OCI-LY1 (cell line): ENCODE results near the gene DCAF8L1.
"Not testable (repeated sequence)": the region's sequence is repeated elsewhere in the genome, so short reads cannot be mapped to it uniquely, and the experiment has no call there.

Source experiments
- H2AFZ ChIP-seq: fragments of 200-600 bp; sonication (generic), shearing (Covaris generic); 2 replicates; pipeline ENCODE4 v1.6.0; 2014; ENCODE audit warnings: antibody characterized with exemption, mild to moderate bottlenecking, low read length
- H3F3A ChIP-seq: fragments of 200-600 bp; sonication (generic), shearing (Covaris generic); 2 replicates; pipeline ENCODE4 v1.6.0; 2014; ENCODE audit warnings: mild to moderate bottlenecking, antibody characterized with exemption, low read length, moderate library complexity; ENCODE audit not compliant: insufficient read depth
- H3K27ac ChIP-seq: fragments of 200-600 bp; sonication (generic); 2 replicates; pipeline ENCODE4 v1.5.1; 2014; ENCODE audit warnings: low read length, mixed run types, mild to moderate bottlenecking, low read depth; ENCODE audit not compliant: poor library complexity, severe bottlenecking
- H3K27me3 ChIP-seq: fragments of 200-600 bp; sonication (generic); 2 replicates; pipeline ENCODE4 v1.6.0; 2014; ENCODE audit warnings: antibody characterized with exemption, mild to moderate bottlenecking, low read length, moderate library complexity; ENCODE audit not compliant: insufficient read depth
- H3K36me3 ChIP-seq: fragments of 200-600 bp; sonication (generic); 2 replicates; pipeline ENCODE4 v1.6.1; 2014; ENCODE audit warnings: mild to moderate bottlenecking, antibody characterized with exemption, low read length, moderate library complexity, mixed read lengths; ENCODE audit not compliant: insufficient read depth
- H3K4me1 ChIP-seq: fragments of 200-600 bp; sonication (generic); 2 replicates; pipeline ENCODE4 v1.5.1; 2014; ENCODE audit warnings: mild to moderate bottlenecking, low read length, moderate library complexity; ENCODE audit not compliant: insufficient read depth, severe bottlenecking
- H3K4me2 ChIP-seq: fragments of 200-600 bp; sonication (generic), shearing (Covaris generic); 2 replicates; pipeline ENCODE4 v1.6.1; 2014; ENCODE audit warnings: low read length
- H3K4me3 ChIP-seq: fragments of 200-600 bp; sonication (generic); 2 replicates; pipeline ENCODE4 v1.5.1; 2014; ENCODE audit warnings: low read length, low read depth, mild to moderate bottlenecking, mixed read lengths; ENCODE audit not compliant: poor library complexity, severe bottlenecking
- H3K79me2 ChIP-seq: fragments of 200-600 bp; shearing (Covaris generic); 2 replicates; pipeline ENCODE4 v1.6.1; 2016; ENCODE audit warnings: mixed run types, low read length, mixed read lengths; ENCODE audit not compliant: insufficient read depth
- H3K9ac ChIP-seq: fragments of 200-600 bp; sonication (generic), shearing (Covaris generic); 2 replicates; pipeline ENCODE4 v1.6.1; 2014; ENCODE audit warnings: mild to moderate bottlenecking, low read length, mixed read lengths
- H3K9me2 ChIP-seq: fragments of 200-600 bp; sonication (generic), shearing (Covaris generic); 2 replicates; pipeline ENCODE4 v1.6.1; 2014; ENCODE audit warnings: low read depth, mild to moderate bottlenecking, low read length, mixed read lengths
- H3K9me3 ChIP-seq: fragments of 200-600 bp; shearing (Covaris generic); 2 replicates; pipeline ENCODE4 v1.6.1; 2014; ENCODE audit warnings: low read length, mixed read lengths
- H4K20me1 ChIP-seq: fragments of 200-600 bp; sonication (generic), shearing (Covaris generic); 2 replicates; pipeline ENCODE4 v1.6.0; 2016; ENCODE audit warnings: mild to moderate bottlenecking, low read length; ENCODE audit not compliant: insufficient read depth
- CTCF ChIP-seq: fragments of 200-600 bp; sonication (generic), shearing (Covaris generic); IDR thresholded peaks from 2 replicates; pipeline ENCODE4 v1.5.1; 2017; ENCODE audit warnings: mild to moderate bottlenecking, antibody characterized with exemption, low read length, moderate library complexity, mixed read lengths
- EZH2 ChIP-seq: fragments of 200-600 bp; sonication (generic), shearing (Covaris generic); IDR thresholded peaks from 2 replicates; pipeline ENCODE4 v1.8.0; 2017; ENCODE audit warnings: borderline replicate concordance, mixed run types, mild to moderate bottlenecking, antibody characterized with exemption, low read length, moderate library complexity, mixed read lengths

DCAF8L1 gene

GRCh38 chrX:27966955-27967354 is 14.3 kb downstream of the DCAF8L1 start:
- H3K27ac ChIP-seq: no peak overlapping the region

GRCh38 chrX:27966492-27966891 is 14.8 kb downstream of the DCAF8L1 start:
- Histone ChIP-seq H4K20me1 (no peaks in the 10 kb centered on the region), H3K4me2 (no peak overlapping the region), H3F3A (no peaks in the 10 kb centered on the region), H3K79me2 (no peaks in the 10 kb centered on the region), H3K4me1 (no peaks in the 10 kb centered on the region), H3K36me3 (no peaks in the 10 kb centered on the region), H3K9ac (no peak overlapping the region), H3K9me2 (no peaks in the 10 kb centered on the region), H3K27ac (no peak overlapping the region), H2AFZ (no peak overlapping the region), H3K27me3 (no peaks in the 10 kb centered on the region), H3K9me3 (no peaks in the 10 kb centered on the region), H3K4me3 (no peak overlapping the region)
- TF ChIP-seq EZH2: no peak

More at GRCh38 chrX:27966955-27967354, 14.3 kb downstream of the DCAF8L1 start:
- no peaks in the 10 kb centered on the region for H3K9me2 ChIP-seq
- H3K36me3 ChIP-seq: no peaks in the 10 kb centered on the region
- no peaks in the 10 kb centered on the region for H3F3A ChIP-seq
- H3K9ac ChIP-seq: no peak overlapping the region
- H4K20me1 ChIP-seq: no peaks in the 10 kb centered on the region
- no peak overlapping the region for H2AFZ ChIP-seq
- no peaks in the 10 kb centered on the region for H3K9me3 ChIP-seq
- H3K4me3 ChIP-seq: no peak overlapping the region
- no peaks in the 10 kb centered on the region for H3K79me2 ChIP-seq
- no peaks in the 10 kb centered on the region for H3K27me3 ChIP-seq
- no peak for TF ChIP-seq EZH2
- no peak for TF ChIP-seq CTCF
- H3K4me2 ChIP-seq: no peak overlapping the region
- H3K4me1 ChIP-seq: no peaks in the 10 kb centered on the region

GRCh38 chrX:27965348-27965747 is 15.9 kb downstream of the DCAF8L1 start:
- not testable (repeated sequence) for H4K20me1 ChIP-seq, H3K4me1 ChIP-seq, H3K9ac ChIP-seq, H3K9me2 ChIP-seq, H3K36me3 ChIP-seq, H3F3A ChIP-seq, H2AFZ ChIP-seq, H3K27me3 ChIP-seq, H3K4me3 ChIP-seq, H3K4me2 ChIP-seq, H3K27ac ChIP-seq, H3K79me2 ChIP-seq, H3K9me3 ChIP-seq

- H3K4me3 ChIP-seq: no peak overlapping the region
Measured at GRCh38 chrX:27964432-27964831, 16.8 kb downstream of the DCAF8L1 start.

GRCh38 chrX:27960410-27960809 is 20.8 kb downstream of the DCAF8L1 start:
- not testable (repeated sequence) for H3K9ac ChIP-seq, H3K27me3 ChIP-seq, H3K9me3 ChIP-seq, H3K4me3 ChIP-seq, H3K9me2 ChIP-seq, H3K36me3 ChIP-seq, H3K4me2 ChIP-seq, H3F3A ChIP-seq, H3K27ac ChIP-seq, H3K79me2 ChIP-seq, H3K4me1 ChIP-seq, H2AFZ ChIP-seq, H4K20me1 ChIP-seq

More at GRCh38 chrX:27964432-27964831, 16.8 kb downstream of the DCAF8L1 start:
- Histone ChIP-seq H3K4me1 (no peaks in the 10 kb centered on the region), H3K27me3 (no peaks in the 10 kb centered on the region), H3K9ac (no peak overlapping the region), H3K9me2 (no peaks in the 10 kb centered on the region), H3K36me3 (no peaks in the 10 kb centered on the region), H3K27ac (no peak overlapping the region), H3K79me2 (no peaks in the 10 kb centered on the region), H3K9me3 (no peaks in the 10 kb centered on the region), H3F3A (no peaks in the 10 kb centered on the region), H2AFZ (no peak overlapping the region), H4K20me1 (no peaks in the 10 kb centered on the region), H3K4me2 (no peak overlapping the region)
- TF ChIP-seq CTCF: no peak
- TF ChIP-seq EZH2: no peak
